ENCODE data around the gene PSMC3.

Gene PSMC3

GRCh38 chr11:47390422-47390760 lies 35.8 kb downstream of the PSMC3 start:
- no peak for TF ChIP-seq POLR2A (IDR thresholded peaks at IDR 0.05; ENCODE audit: low read depth, low read length)
- no peak for DNase-seq (ENCODE audit: insufficient read length, low spot score)
- FAIRE-seq, result no peak

- TF ChIP-seq POLR2A (IDR thresholded peaks at IDR 0.05; ENCODE audit: low read depth, low read length), result no peak
- FAIRE-seq, result no peak
- DNase-seq (ENCODE audit: insufficient read length, low spot score), result no peak
Measured at GRCh38 chr11:47389577-47390421, 36.4 kb downstream of the PSMC3 start.

GRCh38 chr11:47388697-47389576 lies 37.3 kb downstream of the PSMC3 start:
- no peak for TF ChIP-seq POLR2A (IDR thresholded peaks at IDR 0.05; ENCODE audit: low read depth, low read length)
- no peak for DNase-seq (ENCODE audit: insufficient read length, low spot score)
- FAIRE-seq, result no peak

- TF ChIP-seq POLR2A (IDR thresholded peaks at IDR 0.05; ENCODE audit: low read depth, low read length), result no peak
- DNase-seq (ENCODE audit: insufficient read length, low spot score), result no peak
- no peak for FAIRE-seq
Measured at GRCh38 chr11:47387944-47388696, 38.1 kb downstream of the PSMC3 start.

- FAIRE-seq, result no peak
- TF ChIP-seq POLR2A (IDR thresholded peaks at IDR 0.05; ENCODE audit: low read depth, low read length), result no peak
- no peak for DNase-seq (ENCODE audit: insufficient read length, low spot score)
Measured at GRCh38 chr11:47384498-47384897, 41.7 kb downstream of the PSMC3 start.

- TF ChIP-seq POLR2A (IDR thresholded peaks at IDR 0.05; ENCODE audit: low read depth, low read length), result no peak
- FAIRE-seq, result no peak
Measured at GRCh38 chr11:47383071-47383470, 43.2 kb downstream of the PSMC3 start.

GRCh38 chr11:47380078-47380477 lies 46.2 kb downstream of the PSMC3 start:
- DNase-seq (ENCODE audit: insufficient read length, low spot score) (no peak), FAIRE-seq (no peak)
- no peak for TF ChIP-seq POLR2A (IDR thresholded peaks at IDR 0.05; ENCODE audit: low read depth, low read length)

More at GRCh38 chr11:47383071-47383470, 43.2 kb downstream of the PSMC3 start:
- no peak for DNase-seq (ENCODE audit: insufficient read length, low spot score)

- TF ChIP-seq POLR2A (IDR thresholded peaks at IDR 0.05; ENCODE audit: low read depth, low read length), result no peak
- no peak for DNase-seq (ENCODE audit: insufficient read length, low spot score)
- no peak for FAIRE-seq
Measured at GRCh38 chr11:47379317-47379716, 46.9 kb downstream of the PSMC3 start.

- TF ChIP-seq POLR2A (IDR thresholded peaks at IDR 0.05; ENCODE audit: low read depth, low read length), result no peak
- no peak for FAIRE-seq
- DNase-seq (ENCODE audit: insufficient read length, low spot score), result no peak
Measured at GRCh38 chr11:47378836-47379170, 47.4 kb downstream of the PSMC3 start.

- no peak for FAIRE-seq
- no peak for DNase-seq (ENCODE audit: insufficient read length, low spot score)
- no peak for TF ChIP-seq POLR2A (IDR thresholded peaks at IDR 0.05; ENCODE audit: low read depth, low read length)
Measured at GRCh38 chr11:47378010-47378835, 48.0 kb downstream of the PSMC3 start, which contains the start of gene SPI1. TSS of gene SPI1 (minus strand) at chr11:47378547. CDS start at chr11:47378353, 194 bp downstream.

- DNase-seq (ENCODE audit: insufficient read length, low spot score), result no peak
- FAIRE-seq, result no peak
- no peak for TF ChIP-seq POLR2A (IDR thresholded peaks at IDR 0.05; ENCODE audit: low read depth, low read length)
Measured at GRCh38 chr11:47377571-47378009, 48.6 kb downstream of the PSMC3 start.

GRCh38 chr11:47376525-47377371 lies 49.5 kb downstream of the PSMC3 start:
- DNase-seq (ENCODE audit: insufficient read length, low spot score) (no peak), FAIRE-seq (no peak)
- TF ChIP-seq POLR2A (IDR thresholded peaks at IDR 0.05; ENCODE audit: low read depth, low read length), result no peak

Data from H54 (cell line).